SK-N-SH (cell line): Measurements from ENCODE around the gene CADPS2. TPM values are rescaled to one million over a fixed set of nuclear protein-coding genes. Genes with fewer than 3 reads are reported as not detected.
"Not testable (repeated sequence)": the region's sequence is repeated elsewhere in the genome, so short reads cannot be mapped to it uniquely, and the experiment has no call there.

Experiments used
- CTCF ChIA-PET: fragments of 300-600, 350-600 bp; formaldehyde crosslinking; extraction: SDS; loops from one replicate; lab custom pipeline; 2021; lab: Yijun Ruan, JAX
- POLR2A ChIA-PET: fragments of 350-600 bp; sonication (Branson Sonifier 250); formaldehyde crosslinking; extraction: SDS; loops from one replicate; lab custom pipeline; 2020; ENCODE audit warnings: antibody characterized with exemption, inconsistent platforms; lab: Yijun Ruan, JAX
- DNase-seq: peaks from one replicate; pipeline ENCODE4 v3.0.0; 2012
- H2AFZ ChIP-seq: fragments of 200-600 bp; sonication (generic); 2 replicates; pipeline ENCODE4 v1.8.1; 2016; ENCODE audit warnings: antibody characterized with exemption, mild to moderate bottlenecking, low read depth
- H3F3A ChIP-seq: fragments of 200-600 bp; sonication (generic); replicated peaks from 2 replicates; pipeline ENCODE3; 2016; ENCODE audit warnings: antibody characterized with exemption, mild to moderate bottlenecking; ENCODE audit not compliant: insufficient read depth
- H3K27ac ChIP-seq, 2 experiments: fragments of 200-500 bp in 1 of 2; fragments of 200-600 bp in 1 of 2; sonication (Bioruptor generic) in 1 of 2; sonication (generic), shearing (Covaris generic) in 1 of 2; 2 replicates each; pipeline versions ENCODE4 v1.5.1 to v1.6.1; 2014 to 2016; ENCODE audit warnings: low read depth in 2 of 2, inconsistent platforms in 1 of 2, low read length in 1 of 2, mild to moderate bottlenecking in 1 of 2, mixed read lengths in 1 of 2
- H3K27me3 ChIP-seq: fragments of 200-600 bp; sonication (generic), shearing (Covaris generic); 2 replicates; pipeline ENCODE4 v1.6.1; 2016; ENCODE audit warnings: mixed run types; ENCODE audit not compliant: insufficient read depth
- H3K36me3 ChIP-seq, 2 experiments: fragments of 200-500 bp in 1 of 2; fragments of 200-600 bp in 1 of 2; sonication (Bioruptor generic) in 1 of 2; sonication (generic) in 1 of 2; replicated peaks in 1 of 2; 2 replicates each; pipeline versions ENCODE3 to v1.5.1; 2014 to 2016; ENCODE audit warnings: low read length in 1 of 2, mild to moderate bottlenecking in 1 of 2; ENCODE audit not compliant: insufficient read depth in 2 of 2, control insufficient read depth in 1 of 2
- H3K4me1 ChIP-seq, 2 experiments: fragments of 200-500 bp in 1 of 2; fragments of 200-600 bp in 1 of 2; sonication (Bioruptor generic) in 1 of 2; sonication (generic), shearing (Covaris generic) in 1 of 2; 2 replicates each; pipeline versions ENCODE4 v1.5.1 to v1.6.1; 2014 to 2016; ENCODE audit warnings: low read depth in 1 of 2, low read length in 1 of 2, mixed run types in 1 of 2; ENCODE audit not compliant: insufficient read depth in 2 of 2, control insufficient read depth in 1 of 2
- H3K4me2 ChIP-seq: fragments of 200-600 bp; sonication (generic), shearing (Covaris generic); 2 replicates; pipeline ENCODE4 v1.6.1; 2017; ENCODE audit warnings: mixed run types
- H3K4me3 ChIP-seq, 2 experiments: fragments of 200-500 bp in 1 of 2; fragments of 200-600 bp in 1 of 2; sonication (Bioruptor generic) in 1 of 2; sonication (generic), shearing (Covaris generic) in 1 of 2; 2 replicates each; pipeline versions ENCODE4 v1.5.1 to v1.8.1; 2014 to 2016; ENCODE audit warnings: low read depth in 2 of 2, inconsistent platforms in 1 of 2, low read length in 1 of 2, mild to moderate bottlenecking in 1 of 2, mixed read lengths in 1 of 2, moderate library complexity in 1 of 2
- H3K79me2 ChIP-seq: fragments of 200-600 bp; sonication (generic); 2 replicates; pipeline ENCODE4 v1.8.1; 2017; ENCODE audit warnings: mild to moderate bottlenecking; ENCODE audit not compliant: insufficient read depth
- H3K9ac ChIP-seq: fragments of 200-600 bp; sonication (generic); 2 replicates; pipeline ENCODE4 v1.6.1; 2017; ENCODE audit warnings: mixed run types
- H3K9me2 ChIP-seq: fragments of 200-600 bp; sonication (generic); 2 replicates; pipeline ENCODE4 v1.6.1; 2017; ENCODE audit warnings: mixed run types
- H3K9me3 ChIP-seq: fragments of 200-600 bp; sonication (generic); 2 replicates; pipeline ENCODE4 v1.6.1; 2017; ENCODE audit warnings: mixed run types, mild to moderate bottlenecking, moderate library complexity
- H4K20me1 ChIP-seq: fragments of 200-600 bp; sonication (generic); 2 replicates; pipeline ENCODE4 v1.6.1; 2017; ENCODE audit warnings: mild to moderate bottlenecking, mixed run types; ENCODE audit not compliant: insufficient read depth
- ELF1 ChIP-seq: IDR thresholded peaks from 2 replicates; pipeline ENCODE4 v1.4.0; 2012
- EP300 ChIP-seq, 2 experiments: IDR thresholded peaks; 2 replicates each; pipeline versions ENCODE4 v1.4.0 to v1.6.1; 2012; ENCODE audit warnings: borderline replicate concordance in 1 of 2, low read depth in 1 of 2, low read length in 1 of 2
- EZH2phosphoT487 ChIP-seq: fragments of 200-600 bp; sonication (generic); IDR thresholded peaks from 2 replicates; pipeline ENCODE4 v1.6.1; 2017; ENCODE audit warnings: low read depth, mixed run types, mild to moderate bottlenecking, antibody characterized with exemption, moderate library complexity, borderline replicate concordance
- FOXJ3 ChIP-seq: sonication (generic); formaldehyde crosslinking; IDR thresholded peaks from 2 replicates; pipeline ENCODE4 v1.5.1; 2020; ENCODE audit warnings: mild to moderate bottlenecking, missing genetic modification reagents
- FOXM1 ChIP-seq: IDR thresholded peaks from 2 replicates; pipeline ENCODE4 v1.4.0; 2012; ENCODE audit warnings: low read depth, mild to moderate bottlenecking
- GATA2 ChIP-seq: sonication (generic); formaldehyde crosslinking; IDR thresholded peaks from 2 replicates; pipeline ENCODE4 v1.5.0; 2020; ENCODE audit warnings: mild to moderate bottlenecking, missing genetic modification reagents
- JUND ChIP-seq: IDR thresholded peaks from 2 replicates; pipeline ENCODE4 v1.4.0; 2012
- MXI1 ChIP-seq: IDR thresholded peaks from 2 replicates; pipeline ENCODE4 v1.6.1; 2012; ENCODE audit warnings: mild to moderate bottlenecking, low read depth, low read length, improper control_type of control experiment
- NRF1 ChIP-seq: IDR thresholded peaks from 2 replicates; pipeline ENCODE4 v1.6.1; 2012; ENCODE audit warnings: low read depth, mild to moderate bottlenecking, low read length
- POLR2AphosphoS5 ChIP-seq: IDR thresholded peaks from 2 replicates; pipeline ENCODE4 v1.6.1; 2012; ENCODE audit warnings: low read depth, low read length
- RXRA ChIP-seq: IDR thresholded peaks from 2 replicates; pipeline ENCODE4 v1.4.0; 2012; ENCODE audit warnings: low read depth, mild to moderate bottlenecking, borderline replicate concordance
- SMC3 ChIP-seq: IDR thresholded peaks from 2 replicates; pipeline ENCODE4 v1.6.1; 2012; ENCODE audit warnings: low read depth, low read length, improper control_type of control experiment
- TAF1 ChIP-seq: IDR thresholded peaks from 2 replicates; pipeline ENCODE4 v1.6.1; 2012; ENCODE audit warnings: low read depth, mild to moderate bottlenecking, low read length, moderate library complexity, borderline replicate concordance
- WGBS: methylation state at CpG from one replicate; pipeline ENCODE4 v1.1.6; 2017; ENCODE audit warnings: low lambda C conversion rate; 5-methylcytosine and 5-hydroxymethylcytosine counted together
- polyA plus RNA-seq, 3 experiments: library from polyadenylated mRNA; depleted of rRNA; stranded (reverse); fragments of >200 nt; gene quantifications; 2 replicates each; pipeline ENCODE4 v1.2.3, GENCODE V29; 2012
- TF ChIP-seq, protein P1 (sequence below): IDR thresholded peaks from 2 replicates; pipeline ENCODE4 v1.4.0; 2012; ENCODE audit warnings: low read depth, borderline replicate concordance
- TF ChIP-seq, protein P2 (sequence below): fragments of 200-600 bp; sonication (generic); IDR thresholded peaks from 2 replicates; pipeline ENCODE4 v1.6.1; 2017; ENCODE audit warnings: antibody characterized with exemption, mild to moderate bottlenecking, moderate library complexity

Gene CADPS2
- polyA plus RNA-seq, 1 of the 3 experiments (the other 2 are of a cell fraction) = 0.05 TPM

GRCh38 chr7:122637784-122638183 is 248.5 kb downstream of the CADPS2 start:
- CTCF ChIA-PET = no interaction called here
- 0% methylated on average over 2 of the region's 2 CpGs for WGBS
- Histone ChIP-seq H3F3A (no peaks in the 10 kb centered on the region), H3K27me3 (no peaks in the 10 kb centered on the region), H4K20me1 (no peaks in the 10 kb centered on the region), H3K79me2 (no peaks in the 10 kb centered on the region), H3K9me2 (no peaks in the 10 kb centered on the region), H3K27ac (no peak overlapping the region), H3K4me3 (no peak overlapping the region), H3K4me2 (no peak overlapping the region), H3K36me3 (no peaks in the 10 kb centered on the region), H2AFZ (no peak overlapping the region), H3K4me1 (no peaks in the 10 kb centered on the region), H3K9me3 (no peaks in the 10 kb centered on the region), H3K9ac (no peak overlapping the region)
- no peak for DNase-seq
- POLR2A ChIA-PET = no interaction called here
- TF ChIP-seq NRF1 = no peak
- TF ChIP-seq EP300 (IDR thresholded peaks at IDR 0.05; ENCODE audit: borderline replicate concordance in 1 of 2, low read depth in 1 of 2, low read length in 1 of 2) = no peak
- TF ChIP-seq, protein P1, sequence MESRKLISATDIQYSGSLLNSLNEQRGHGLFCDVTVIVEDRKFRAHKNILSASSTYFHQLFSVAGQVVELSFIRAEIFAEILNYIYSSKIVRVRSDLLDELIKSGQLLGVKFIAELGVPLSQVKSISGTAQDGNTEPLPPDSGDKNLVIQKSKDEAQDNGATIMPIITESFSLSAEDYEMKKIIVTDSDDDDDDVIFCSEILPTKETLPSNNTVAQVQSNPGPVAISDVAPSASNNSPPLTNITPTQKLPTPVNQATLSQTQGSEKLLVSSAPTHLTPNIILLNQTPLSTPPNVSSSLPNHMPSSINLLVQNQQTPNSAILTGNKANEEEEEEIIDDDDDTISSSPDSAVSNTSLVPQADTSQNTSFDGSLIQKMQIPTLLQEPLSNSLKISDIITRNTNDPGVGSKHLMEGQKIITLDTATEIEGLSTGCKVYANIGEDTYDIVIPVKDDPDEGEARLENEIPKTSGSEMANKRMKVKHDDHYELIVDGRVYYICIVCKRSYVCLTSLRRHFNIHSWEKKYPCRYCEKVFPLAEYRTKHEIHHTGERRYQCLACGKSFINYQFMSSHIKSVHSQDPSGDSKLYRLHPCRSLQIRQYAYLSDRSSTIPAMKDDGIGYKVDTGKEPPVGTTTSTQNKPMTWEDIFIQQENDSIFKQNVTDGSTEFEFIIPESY = no peak
- TF ChIP-seq RXRA = no peak

DNA sequence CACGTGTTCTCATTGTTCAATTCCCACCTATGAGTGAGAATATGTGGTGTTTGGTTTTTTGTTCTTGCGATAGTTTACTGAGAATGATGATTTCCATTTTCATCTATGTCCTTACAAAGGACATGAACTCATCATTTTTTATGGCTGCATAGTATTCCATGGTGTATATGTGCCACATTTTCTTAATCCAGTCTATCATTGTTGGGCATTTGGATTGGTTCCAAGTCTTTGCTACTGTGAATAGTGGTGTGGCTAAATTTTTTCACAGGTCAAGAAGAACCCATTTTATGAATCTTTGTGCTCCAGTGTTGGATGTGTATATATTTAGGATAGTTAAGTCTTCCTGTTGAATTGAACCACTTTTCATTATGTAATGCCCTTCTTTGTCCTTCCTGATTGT is 250.8 kb downstream of the CADPS2 start:
- H3K9me3 ChIP-seq, H3F3A ChIP-seq, H2AFZ ChIP-seq, H3K9ac ChIP-seq, H3K79me2 ChIP-seq, H3K4me1 ChIP-seq, H4K20me1 ChIP-seq, H3K27ac ChIP-seq, H3K4me3 ChIP-seq, H3K4me2 ChIP-seq, H3K27me3 ChIP-seq, CTCF ChIA-PET, DNase-seq, H3K9me2 ChIP-seq, H3K36me3 ChIP-seq, POLR2A ChIA-PET: not testable (repeated sequence)
- WGBS = 19% methylated on average over 2 of the region's 2 CpGs

- POLR2A ChIA-PET = no interaction called here
- WGBS = 2% methylated on average over 3 of the region's 3 CpGs
Measured at GRCh38 chr7:122633472-122633871, 252.8 kb downstream of the CADPS2 start.

More at GRCh38 chr7:122633472-122633871, 252.8 kb downstream of the CADPS2 start:
- Histone ChIP-seq H3K4me3 (no peak overlapping the region), H3F3A (peaks cover 5% of the 10 kb centered on the region), H3K27me3 (no peaks in the 10 kb centered on the region), H3K27ac (no peak overlapping the region), H3K9me3 (no peaks in the 10 kb centered on the region), H3K36me3 (no peaks in the 10 kb centered on the region), H4K20me1 (no peaks in the 10 kb centered on the region), H3K4me1 (no peaks in the 10 kb centered on the region), H2AFZ (no peak overlapping the region), H3K9ac (no peak overlapping the region), H3K79me2 (no peaks in the 10 kb centered on the region), H3K9me2 (no peaks in the 10 kb centered on the region), H3K4me2 (no peak overlapping the region)
- CTCF ChIA-PET = no interaction called here
- TF ChIP-seq, protein P1 = no peak
- TF ChIP-seq POLR2AphosphoS5 (no peak), NRF1 (no peak), JUND (no peak), RXRA (no peak), FOXM1 (no peak), MXI1 (no peak), FOXJ3 (no peak), EZH2phosphoT487 (no peak), GATA2 (CRISPR knock-in tag) (no peak), SMC3 (no peak), TAF1 (no peak), ELF1 (no peak)
- TF ChIP-seq, protein P2, sequence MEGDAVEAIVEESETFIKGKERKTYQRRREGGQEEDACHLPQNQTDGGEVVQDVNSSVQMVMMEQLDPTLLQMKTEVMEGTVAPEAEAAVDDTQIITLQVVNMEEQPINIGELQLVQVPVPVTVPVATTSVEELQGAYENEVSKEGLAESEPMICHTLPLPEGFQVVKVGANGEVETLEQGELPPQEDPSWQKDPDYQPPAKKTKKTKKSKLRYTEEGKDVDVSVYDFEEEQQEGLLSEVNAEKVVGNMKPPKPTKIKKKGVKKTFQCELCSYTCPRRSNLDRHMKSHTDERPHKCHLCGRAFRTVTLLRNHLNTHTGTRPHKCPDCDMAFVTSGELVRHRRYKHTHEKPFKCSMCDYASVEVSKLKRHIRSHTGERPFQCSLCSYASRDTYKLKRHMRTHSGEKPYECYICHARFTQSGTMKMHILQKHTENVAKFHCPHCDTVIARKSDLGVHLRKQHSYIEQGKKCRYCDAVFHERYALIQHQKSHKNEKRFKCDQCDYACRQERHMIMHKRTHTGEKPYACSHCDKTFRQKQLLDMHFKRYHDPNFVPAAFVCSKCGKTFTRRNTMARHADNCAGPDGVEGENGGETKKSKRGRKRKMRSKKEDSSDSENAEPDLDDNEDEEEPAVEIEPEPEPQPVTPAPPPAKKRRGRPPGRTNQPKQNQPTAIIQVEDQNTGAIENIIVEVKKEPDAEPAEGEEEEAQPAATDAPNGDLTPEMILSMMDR = no peak
- no peak for DNase-seq
